Fibroblast of skin of scalp (primary cell): ENCODE results near the gene ZNF397.

Experiments
- DNase-seq: peaks from one replicate; pipeline ENCODE4 v3.0.0-alpha.2; 2013

Gene ZNF397

DNA sequence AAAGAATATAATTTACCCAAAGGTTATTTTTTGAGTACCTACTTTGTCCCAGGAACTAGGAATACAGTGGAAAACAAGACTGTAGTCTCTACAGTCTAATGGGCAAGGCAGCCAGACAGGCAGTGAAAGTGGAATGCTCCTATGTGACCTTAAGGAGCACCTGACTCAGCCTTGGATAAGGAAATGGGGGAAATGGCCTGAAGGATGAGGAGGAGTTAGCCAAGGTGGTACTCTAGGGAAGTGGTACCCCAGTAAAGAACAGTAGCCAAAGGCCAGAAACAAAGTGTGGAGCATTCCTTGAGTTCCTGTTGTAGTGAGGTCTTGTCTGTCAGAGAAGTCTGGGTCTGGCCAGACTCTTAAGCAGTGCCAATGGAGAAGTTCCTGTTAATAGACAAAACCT is 6.0 kb downstream of the ZNF397 start:
- no peak for DNase-seq

DNA sequence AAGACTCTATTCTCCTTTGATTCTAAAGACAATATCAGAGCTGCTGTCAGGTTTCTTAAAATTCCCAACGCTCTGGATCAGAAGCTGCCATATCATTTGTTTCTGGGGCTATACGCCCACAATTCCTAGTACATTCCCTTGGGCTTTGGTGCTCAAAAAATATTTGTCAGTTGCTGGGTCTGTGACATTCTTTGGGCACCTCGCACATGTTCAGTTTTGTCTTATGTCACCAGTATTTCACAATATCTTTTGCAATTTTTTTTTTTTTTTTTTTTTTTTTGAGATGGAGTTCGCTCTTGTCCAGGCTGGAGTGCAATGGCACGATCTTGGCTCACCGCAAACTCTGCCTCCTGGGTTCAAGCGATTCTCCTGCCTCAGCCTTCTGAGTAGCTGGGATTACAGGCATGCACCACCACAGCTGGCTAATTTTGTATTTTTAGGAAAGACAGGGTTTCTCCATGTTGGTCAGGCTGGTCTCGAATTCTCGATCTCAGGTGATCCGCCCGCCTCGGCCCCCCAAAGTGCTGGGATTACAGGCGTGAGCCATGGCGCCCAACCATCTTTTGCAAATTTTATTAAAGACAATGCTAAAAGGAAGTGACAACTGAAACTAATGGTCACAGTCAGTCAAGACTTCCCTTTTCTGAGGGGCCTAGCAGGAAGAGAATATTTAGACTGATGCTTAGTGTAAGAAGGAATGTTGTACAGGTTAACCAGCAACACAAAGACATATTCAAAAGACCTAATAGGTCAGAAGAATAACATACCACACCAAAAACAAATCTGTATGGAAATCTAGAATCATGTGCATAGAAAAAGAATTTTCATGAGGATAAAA is 6.8 kb downstream of the ZNF397 start:
- no peak for DNase-seq

DNA sequence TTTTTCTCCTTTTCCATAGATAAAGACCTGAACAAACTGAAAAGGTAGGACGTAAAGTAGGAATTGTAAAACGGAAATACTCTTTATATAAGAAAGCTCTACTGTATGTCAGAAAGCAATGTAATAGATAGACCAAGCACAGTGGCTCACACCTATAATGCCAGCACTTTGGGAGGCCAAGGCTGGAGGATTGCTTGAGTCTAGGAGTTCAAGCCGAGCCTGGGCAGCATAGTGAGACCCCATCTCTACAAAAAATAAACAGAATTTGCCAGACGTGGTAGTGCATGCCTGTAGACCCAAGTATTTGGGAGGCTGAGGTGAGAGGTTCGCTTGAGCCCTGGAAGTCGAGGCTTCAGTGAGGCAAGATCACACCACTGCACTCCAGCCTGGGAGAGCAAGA is 7.6 kb downstream of the ZNF397 start:
- DNase-seq = no peak

DNA sequence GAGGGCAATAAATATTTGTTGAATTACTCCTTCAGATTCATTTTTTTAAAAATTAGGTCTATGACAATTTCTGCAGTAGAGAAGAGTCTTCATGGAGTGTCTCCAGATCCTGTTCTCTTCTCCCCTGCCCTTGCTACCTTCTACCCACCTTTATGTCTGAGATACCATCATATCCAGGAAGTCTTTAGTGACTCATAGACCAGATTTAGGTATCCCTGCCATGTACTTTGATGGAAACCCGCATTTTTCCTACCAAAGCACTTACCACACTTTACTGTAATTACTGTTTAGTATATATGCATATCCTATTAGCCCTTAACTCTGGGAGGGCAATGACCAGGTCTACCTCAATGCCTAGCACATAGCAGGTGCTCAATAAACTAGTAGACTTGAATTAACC is 11.6 kb downstream of the ZNF397 start:
- DNase-seq = no peak

DNA sequence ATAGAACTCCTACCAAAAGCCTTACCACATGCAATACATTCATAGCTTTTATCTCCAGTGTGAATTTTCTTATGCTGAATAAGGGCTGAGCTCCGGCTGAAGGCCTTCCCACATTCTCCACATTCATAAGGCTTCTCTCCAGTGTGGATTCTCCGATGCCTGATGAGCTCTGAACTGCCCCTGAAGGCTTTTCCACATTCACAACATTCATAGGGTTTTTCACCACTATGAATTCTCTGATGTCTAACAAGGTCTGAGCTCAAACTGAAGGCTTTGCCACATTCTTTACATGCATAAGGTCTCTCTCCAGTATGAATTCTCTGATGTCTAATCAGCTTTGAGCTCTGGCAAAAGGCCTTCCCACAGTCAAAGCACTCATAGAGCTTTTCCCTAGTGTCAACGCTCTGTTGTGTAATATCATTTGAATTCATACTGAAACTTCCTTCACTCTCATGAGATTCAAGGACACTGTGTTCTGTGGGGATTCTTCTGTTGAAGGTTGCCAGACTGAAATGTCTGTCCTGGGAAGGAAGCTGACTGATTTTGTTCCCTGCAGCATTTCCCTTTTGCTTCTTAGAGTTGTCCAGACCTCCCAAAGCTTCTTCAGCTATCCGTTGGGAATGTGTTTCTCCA is 12.9 kb downstream of the ZNF397 start:
- DNase-seq = no peak

DNA sequence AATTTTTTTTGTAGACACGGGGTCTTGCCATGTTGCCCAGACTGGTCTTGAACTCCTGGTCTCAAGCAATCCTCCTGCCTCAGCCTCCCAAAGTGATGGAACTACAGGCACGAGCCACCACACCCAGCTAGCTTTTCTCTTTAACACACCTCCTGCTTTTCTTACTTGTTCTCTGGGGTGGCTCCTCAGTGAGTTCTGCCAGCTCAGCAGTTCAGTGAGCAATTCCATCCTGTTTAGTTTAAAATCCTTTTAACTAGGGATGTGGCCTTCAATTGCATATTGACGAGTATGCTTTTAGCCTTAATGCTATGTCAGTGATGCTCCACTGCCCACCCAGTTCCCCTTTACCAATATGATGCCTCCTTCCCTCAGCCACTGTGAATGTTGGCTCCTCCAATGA is 16.1 kb downstream of the ZNF397 start:
- no peak for DNase-seq

DNA sequence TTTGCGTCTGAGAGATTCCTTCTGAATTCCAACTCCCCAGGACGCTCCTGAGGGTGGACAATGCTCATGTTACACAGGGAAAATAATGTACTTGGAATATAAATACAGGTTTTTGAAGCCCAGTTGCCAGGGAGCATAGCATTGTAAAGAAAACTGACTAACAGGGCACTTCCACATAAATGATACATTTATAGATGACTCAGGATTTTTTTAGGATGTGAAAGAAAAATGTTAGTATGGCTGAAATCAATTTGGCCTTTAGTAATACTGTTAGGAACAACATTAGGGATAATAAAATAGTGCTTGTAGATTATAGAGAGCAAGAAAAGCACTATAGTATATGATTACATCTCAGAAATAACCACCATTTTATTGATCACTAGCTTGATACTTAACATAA is 23.6 kb downstream of the ZNF397 start:
- DNase-seq = no peak

DNA sequence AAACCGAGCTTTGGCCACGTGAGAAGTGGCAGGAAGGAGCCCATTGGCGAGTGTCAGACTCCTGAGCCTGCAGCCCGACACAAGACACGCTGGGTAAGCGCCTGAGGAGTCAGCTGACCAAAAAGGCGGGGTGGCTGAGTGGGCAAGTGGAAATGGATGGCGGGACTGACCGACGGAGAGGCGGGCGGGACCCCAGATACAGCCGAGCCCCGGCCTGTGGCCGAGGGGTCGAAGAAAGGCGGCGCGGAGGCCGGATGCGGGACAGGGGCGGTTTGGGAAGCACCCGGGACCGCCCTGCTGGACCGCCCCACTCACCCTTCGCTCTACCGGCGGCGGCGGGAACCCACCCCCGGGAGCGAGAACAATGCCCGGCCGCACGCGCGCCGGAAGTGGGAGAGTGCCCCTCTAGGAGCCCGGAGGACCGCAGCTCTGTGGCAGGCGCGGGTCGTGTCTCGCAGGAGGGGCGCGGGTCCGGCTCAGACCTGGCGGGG is 26.4 kb downstream of the ZNF397 start:
- peak; percentile 79 for DNase-seq

DNA sequence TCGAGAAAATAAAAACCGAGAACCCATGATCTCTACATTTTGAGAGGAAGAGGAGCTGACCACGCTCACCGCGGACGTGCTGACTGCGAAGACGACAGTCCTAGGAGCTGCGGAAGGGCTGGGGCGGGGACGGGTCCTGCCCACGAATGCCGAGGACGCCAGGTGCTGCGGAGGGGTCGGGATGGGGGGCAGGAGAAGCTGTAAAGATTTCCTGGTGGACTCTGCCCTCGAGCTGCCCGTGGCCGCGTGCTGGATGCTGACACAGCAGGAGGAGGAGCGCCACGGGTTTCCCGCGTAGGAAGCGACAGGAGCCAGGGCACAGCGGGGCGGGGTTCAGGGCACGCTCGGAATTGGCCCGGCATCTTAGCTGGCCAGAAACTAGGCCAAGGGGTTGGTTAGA is 27.0 kb downstream of the ZNF397 start:
- DNase-seq = peak; percentile 2

DNA sequence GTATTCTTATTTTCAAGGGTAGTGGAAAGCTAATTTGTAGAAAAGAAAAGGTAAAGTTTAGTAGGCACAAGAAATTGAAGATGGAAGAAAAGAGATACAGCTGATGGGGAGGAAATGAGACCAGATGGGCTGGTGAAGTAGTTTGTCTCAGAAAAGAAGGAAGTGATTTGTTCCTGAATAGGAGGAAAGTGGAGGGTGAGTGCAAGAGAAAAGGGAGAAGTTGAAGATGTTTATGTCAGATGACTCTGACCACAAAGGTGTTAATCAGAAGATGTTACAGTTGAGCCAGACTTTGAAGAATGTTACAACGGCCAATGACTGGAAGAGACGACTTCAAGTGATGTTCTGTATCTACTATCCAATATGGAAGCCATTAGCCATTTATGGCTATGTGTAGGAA is 28.0 kb downstream of the ZNF397 start:
- no peak for DNase-seq

DNA sequence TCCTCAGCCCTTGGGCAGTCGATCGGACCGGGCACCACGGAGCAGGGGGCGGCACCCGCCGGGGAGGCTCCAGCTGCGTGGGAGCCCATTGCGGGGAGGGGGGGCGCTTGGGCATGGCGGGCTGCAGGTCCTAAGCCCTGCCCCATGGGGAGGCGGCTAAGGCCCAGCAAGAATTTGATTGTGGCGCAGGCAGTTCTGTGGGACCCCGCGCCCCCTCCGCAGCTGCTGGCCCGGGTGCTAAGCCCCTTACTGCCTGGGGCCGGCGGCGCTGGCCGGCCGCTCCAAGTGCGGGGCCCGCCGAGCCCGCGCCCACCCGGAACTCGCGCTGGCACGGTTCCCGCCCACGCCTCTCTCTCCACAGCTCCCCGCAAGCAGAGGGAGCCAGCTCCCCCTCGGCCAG is 30.8 kb downstream of the ZNF397 start:
- DNase-seq = no peak

DNA sequence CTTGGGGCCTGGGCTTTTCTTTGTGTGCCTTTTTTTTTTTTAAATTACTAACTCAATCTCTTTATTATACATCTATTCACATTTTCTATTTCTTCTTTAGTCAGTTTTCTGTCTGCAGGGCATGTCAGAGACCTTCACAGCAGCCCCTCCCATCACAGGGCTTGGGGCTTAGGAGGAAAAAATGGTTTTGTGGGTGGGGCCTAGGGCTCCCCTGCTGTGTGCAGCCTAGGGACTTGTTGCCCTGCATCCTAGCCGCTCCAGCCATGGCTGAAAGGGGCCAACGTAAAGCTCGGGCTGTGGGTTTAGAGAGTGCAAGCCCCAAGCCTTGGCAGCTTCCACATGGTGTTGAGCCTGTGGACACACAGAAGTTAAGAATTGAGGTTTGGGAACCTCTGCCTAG is 35.4 kb downstream of the ZNF397 start:
- DNase-seq = no peak

DNA sequence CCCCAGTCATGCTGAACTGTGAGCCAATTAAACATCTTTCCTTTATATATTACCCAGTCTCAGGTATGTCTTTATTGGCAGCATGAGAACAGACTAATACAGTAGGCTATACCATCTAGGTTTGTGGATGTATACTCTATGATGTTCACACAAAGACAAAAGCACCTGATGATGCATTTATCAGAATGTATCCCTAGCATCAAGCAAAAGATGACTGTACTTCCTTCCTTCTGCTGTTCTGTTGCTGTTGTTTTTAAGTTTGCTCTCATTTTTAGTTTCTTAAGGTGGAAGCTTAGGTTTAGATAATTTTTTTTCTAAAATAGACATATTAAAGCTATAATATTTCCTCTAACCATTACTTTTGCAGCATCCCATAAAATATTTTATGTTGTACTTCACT is 36.8 kb downstream of the ZNF397 start:
- DNase-seq = no peak

DNA sequence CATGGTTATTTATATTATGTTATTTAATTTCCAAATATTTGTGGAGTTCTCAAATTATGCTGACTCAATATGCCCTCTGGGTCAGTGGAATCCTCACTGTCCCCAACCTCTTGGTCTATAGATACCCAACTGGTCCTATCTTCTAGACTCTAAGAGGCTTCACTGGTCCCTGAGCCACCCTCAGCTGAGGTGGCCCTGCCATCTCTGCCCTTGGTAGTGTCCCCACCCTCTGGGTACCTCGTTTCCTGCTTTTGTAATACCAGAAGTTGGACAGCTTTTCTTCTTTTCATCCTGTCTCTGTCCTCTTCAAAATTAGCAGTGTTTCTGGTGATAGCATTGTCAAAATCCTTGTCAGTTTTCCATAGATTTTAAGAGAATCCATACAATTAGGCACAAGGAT is 37.3 kb downstream of the ZNF397 start:
- DNase-seq = no peak

DNA sequence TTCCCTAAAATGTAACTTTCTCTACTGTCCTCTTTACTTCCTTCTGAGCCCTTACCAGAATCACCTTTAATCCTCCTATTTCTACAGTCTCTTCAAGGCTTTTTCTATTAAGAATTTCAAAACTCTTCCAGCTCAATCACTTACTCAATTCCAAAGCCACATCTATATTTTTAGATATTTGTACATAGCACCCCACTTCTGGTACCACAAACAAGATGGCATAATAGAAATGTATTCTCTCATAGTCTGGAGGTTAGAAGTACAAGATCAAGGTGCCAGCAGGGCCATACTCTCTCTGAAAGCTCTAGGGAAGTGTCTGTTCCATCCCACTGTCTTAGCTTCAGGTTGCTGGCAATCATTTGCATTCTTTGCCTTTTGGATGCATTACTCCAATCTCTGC is 38.1 kb downstream of the ZNF397 start:
- DNase-seq = no peak

DNA sequence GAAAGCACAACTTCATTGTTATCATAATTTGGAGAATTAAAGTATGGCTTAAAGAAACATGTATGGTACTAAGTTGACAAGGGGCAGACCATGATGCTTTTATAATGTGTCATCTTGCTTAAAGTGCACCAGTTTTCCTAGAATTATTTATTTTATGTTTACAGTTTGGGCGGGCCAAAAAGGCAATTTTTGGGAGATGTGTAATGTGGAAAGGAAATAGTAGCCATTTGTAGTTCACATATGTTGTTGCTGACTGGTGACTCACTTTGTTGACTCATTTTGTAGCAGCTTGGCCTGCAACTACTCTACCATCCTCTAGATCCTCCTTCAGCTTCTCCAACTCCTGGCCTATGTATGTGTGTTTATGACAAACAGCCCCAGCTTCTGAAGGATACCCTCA is 41.5 kb downstream of the ZNF397 start:
- peak; percentile 79 for DNase-seq

DNA sequence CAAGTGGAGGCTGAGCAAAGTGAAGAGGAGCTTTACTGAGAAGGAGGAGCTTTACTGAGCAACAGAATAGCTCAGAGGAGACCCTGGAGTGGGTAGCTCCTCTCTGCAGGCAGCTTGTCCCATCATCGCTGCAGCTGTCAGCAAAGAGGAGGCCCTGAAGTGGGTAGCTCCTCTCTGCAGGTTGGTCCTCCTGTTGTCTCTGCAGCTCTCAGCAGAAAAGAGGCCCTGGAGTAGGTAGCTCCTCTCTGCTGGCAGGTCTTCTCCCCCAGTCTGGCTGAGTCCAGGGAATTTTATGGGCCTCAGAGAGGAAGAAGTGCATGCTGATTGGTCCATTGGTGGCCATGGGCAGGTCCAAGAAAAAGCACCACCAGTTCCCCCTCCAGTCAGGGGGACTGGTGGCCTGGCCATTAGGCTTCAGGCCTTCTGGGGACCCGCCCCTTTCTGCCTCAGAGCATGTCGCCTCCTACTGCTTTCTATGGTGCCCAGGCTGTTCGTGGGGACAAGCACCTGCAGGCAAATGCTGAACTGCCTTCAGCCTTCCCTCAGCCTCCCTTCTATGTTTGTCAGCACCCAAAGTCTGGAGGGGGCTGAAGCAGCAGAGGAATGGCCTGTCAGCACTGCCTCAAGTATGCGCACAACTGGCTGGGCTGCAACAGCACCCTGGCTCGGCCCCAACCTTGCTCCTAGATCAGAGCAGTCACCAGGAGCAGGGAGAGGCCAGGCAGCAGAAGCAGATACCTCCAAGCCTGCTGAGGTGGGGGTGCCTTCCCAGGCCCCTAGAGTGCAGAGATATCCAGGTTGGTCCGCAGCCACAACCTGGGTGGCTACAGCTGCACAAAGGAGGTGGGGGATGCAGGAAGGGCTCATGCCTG is 43.3 kb downstream of the ZNF397 start:
- DNase-seq = no peak

DNA sequence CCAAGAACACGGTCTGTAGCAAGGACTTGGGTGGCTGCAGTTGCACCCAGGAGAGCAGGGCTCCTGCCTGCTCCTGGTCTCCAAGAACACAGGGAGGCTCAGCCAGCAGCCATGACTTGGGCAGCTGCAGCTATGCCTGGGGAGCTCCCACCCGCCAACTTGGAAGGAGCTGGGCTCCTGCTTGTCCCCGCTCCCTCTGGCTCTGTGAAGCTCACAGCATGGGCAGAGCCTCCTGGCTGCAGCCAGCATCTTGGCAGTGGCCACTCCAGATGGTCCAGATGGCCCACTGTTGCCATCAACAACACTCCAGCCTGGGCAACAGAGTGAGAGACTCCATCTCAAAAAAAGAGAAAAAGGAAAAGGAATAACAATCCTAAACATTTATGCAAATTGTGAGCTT is 44.0 kb downstream of the ZNF397 start:
- DNase-seq = no peak

DNA sequence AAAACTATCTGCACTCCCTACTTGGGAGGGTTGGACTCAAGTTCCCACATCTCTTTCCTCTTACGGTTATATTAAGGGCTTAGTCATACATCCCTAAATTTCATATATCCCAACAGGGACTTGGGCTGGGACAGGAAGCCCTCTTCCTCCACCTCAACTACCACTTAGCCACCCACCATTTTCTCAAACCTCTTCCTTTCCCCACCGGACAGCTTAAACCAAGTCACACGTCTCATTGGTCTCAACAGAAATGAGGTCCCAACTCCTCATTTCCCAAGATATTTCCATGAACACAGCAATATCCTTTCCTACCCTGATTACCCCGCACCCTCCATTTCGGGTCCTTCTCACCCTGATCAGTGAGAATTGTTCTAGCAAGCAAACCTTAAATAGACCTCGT is 48.5 kb downstream of the ZNF397 start:
- peak; percentile 32 for DNase-seq

DNA sequence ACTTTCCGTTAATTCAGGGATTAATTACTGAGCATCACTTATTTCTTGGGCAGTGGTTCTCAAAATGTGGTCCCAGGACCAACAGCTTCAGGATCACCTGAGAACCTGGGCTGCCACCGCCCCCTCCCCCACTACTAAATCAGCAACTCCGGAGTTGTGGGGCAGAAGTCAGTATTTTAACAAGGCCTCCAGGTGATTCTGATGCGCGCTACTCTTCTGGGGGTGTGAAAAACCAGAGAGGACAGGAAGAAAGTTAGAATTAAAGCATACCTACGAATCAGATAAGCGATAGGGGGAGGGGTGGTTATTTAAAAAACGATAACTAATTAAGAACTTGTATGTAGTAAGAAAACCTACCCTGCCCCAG is 48.9 kb downstream of the ZNF397 start:
- DNase-seq = no peak

DNA sequence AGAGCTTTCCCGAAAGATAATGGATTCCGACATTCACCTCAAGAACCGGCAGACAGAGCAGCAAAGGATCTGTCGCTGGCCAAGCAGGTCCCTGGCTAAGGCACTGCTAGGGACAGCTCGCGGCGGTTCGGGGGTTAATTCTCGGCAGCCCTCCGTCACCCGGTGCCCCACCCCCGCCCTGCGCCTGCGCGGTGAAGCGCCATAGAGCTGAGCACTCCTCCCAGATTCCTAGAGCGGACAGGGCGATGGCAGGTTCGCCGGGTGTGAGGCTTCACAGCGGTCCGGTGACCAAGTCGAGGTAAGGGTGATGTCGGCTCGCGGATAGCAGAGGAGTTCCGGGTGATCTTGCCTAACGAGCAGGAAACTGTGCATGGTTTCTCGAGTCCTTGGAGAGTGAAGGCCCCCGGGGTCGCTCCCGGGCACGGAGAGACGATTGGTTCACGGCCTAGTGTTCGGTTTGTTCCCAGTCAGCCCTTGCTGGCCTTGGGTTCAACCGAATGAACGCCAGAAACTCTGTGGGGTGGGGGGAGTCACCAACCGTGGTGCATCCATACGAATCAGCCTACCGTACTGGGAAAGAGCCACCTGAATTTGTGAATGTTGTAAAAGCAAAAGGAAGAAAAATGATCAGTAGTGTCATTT is 49.4 kb downstream of the ZNF397 start, which contains the start of gene ZSCAN30:
Gene ZSCAN30 (minus strand): TSS at position 136 of the 642 bp plus-strand sequence. CDS start 25,877 bp downstream, outside the sequence.
- peak; percentile 96 for DNase-seq

DNA sequence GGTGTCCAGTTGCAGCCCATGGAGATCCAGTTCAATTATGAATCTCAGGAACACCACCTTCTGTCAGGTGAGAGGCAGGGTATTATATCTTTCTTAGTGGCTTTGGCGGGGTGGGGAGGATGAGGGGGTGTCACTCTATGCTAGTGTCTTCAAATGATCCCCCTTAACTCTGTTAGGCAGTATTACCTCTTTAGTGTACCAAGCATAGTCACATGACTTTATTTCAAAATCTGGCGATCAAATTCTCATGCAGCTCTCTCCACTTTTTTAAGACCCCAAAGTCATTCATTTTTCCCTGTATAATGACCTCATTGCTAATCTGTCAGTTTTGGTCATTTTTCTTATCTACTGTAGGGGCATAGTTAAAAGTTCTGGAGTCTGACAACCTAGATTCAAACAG is 50.3 kb downstream of the ZNF397 start:
- DNase-seq = no peak

DNA sequence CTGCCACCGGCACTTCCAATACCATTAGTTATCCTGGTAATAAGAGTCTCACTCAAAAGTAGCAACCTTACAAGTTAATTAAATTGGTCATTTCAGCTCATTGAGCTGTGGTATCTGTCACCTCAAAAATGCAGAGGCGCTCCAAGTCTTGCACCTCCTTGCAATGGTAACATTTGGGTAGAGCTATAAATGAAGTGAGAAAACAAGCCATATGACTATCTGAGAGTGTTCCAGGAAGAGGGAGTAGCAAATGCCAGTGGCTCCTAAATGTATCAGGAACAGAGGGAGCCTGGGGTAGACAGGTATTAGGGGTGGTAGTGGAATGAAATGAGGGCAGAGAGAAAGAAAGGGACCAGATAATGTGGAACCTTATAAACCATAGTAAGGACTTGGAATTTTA is 55.2 kb downstream of the ZNF397 start:
- DNase-seq = no peak
